Forelimb muscle (tissue), 1 donor: ENCODE results near the gene ZNF511. TPM values are rescaled to one million over a fixed set of nuclear protein-coding genes. Genes with fewer than 3 reads are reported as not detected.
A peak's percentile ranks its signal among the peaks of the same experiment; 100 is the strongest.

Experiments
- DNase-seq: peaks from one replicate; pipeline ENCODE4 v3.0.0-alpha.2; 2013; ENCODE audit warnings: low read depth
- polyA plus RNA-seq: library from polyadenylated mRNA; unstranded; fragments of 120-200 nt; gene quantifications from one replicate; pipeline ENCODE4 v1.2.1, GENCODE V29; 2013; ENCODE audit not compliant: insufficient read length

The ZNF511 gene
- polyA plus RNA-seq, 1 donor: 37.4 TPM

- DNase-seq: peak; percentile 28
Observed at GRCh38 chr10:133335246-133336117, 26.8 kb downstream of the ZNF511 start.

GRCh38 chr10:133336118-133336576, 27.4 kb downstream of the ZNF511 start:
- no peak for DNase-seq

GRCh38 chr10:133336577-133337369, 28.1 kb downstream of the ZNF511 start, which contains the start of gene CALY:
Gene CALY, minus strand, starts transcription at chr10:133336896. Its CDS starts 7,907 bp downstream, at chr10:133328989.
- DNase-seq: no peak

- no peak for DNase-seq
Observed at GRCh38 chr10:133337370-133337725, 28.6 kb downstream of the ZNF511 start.

GRCh38 chr10:133338080-133339071, 29.7 kb downstream of the ZNF511 start:
- DNase-seq: no peak

- no peak for DNase-seq
Observed at GRCh38 chr10:133339708-133340380, 31.1 kb downstream of the ZNF511 start.

- DNase-seq: no peak
Observed at GRCh38 chr10:133341983-133342382, 33.3 kb downstream of the ZNF511 start.

GRCh38 chr10:133342942-133343341, 34.2 kb downstream of the ZNF511 start:
- DNase-seq: no peak

GRCh38 chr10:133343558-133343957, 34.8 kb downstream of the ZNF511 start:
- DNase-seq: no peak

- DNase-seq: no peak
Observed at GRCh38 chr10:133344236-133344635, 35.5 kb downstream of the ZNF511 start.

GRCh38 chr10:133346413-133346812, 37.7 kb downstream of the ZNF511 start:
- no peak for DNase-seq

GRCh38 chr10:133347710-133348517, 39.2 kb downstream of the ZNF511 start:
- no peak for DNase-seq

GRCh38 chr10:133349160-133349568, 40.5 kb downstream of the ZNF511 start:
- no peak for DNase-seq

- DNase-seq: no peak
Observed at GRCh38 chr10:133349577-133350011, 40.9 kb downstream of the ZNF511 start.

GRCh38 chr10:133350283-133350949, 41.7 kb downstream of the ZNF511 start:
- no peak for DNase-seq

GRCh38 chr10:133350950-133351329, 42.2 kb downstream of the ZNF511 start:
- no peak for DNase-seq

- DNase-seq: no peak
Observed at GRCh38 chr10:133351408-133352318, 42.9 kb downstream of the ZNF511 start.
